Karpas-422 (cell line): ENCODE data around the gene CSNK1D. TPM values are rescaled to one million over a fixed set of nuclear protein-coding genes. Genes with fewer than 3 reads are reported as not detected.
A peak's percentile ranks its signal among the peaks of the same experiment; 100 is the strongest.

ENCODE experiments used
- DNase-seq: peaks from one replicate; pipeline ENCODE4 v3.0.0-alpha.2; 2015
- H2AFZ ChIP-seq: fragments of 200-600 bp; sonication (generic); 2 replicates; pipeline ENCODE4 v1.6.1; 2014; ENCODE audit warnings: antibody characterized with exemption, low read length, mixed read lengths
- H3K27ac ChIP-seq: fragments of 200-600 bp; sonication (generic); 2 replicates; pipeline ENCODE4 v1.5.1; 2014; ENCODE audit warnings: mild to moderate bottlenecking, low read length, moderate library complexity
- H3K27me3 ChIP-seq: fragments of 200-600 bp; sonication (generic); 2 replicates; pipeline ENCODE4 v1.6.1; 2014; ENCODE audit warnings: low read length, mixed read lengths
- H3K36me3 ChIP-seq: fragments of 200-600 bp; sonication (generic); 2 replicates; pipeline ENCODE4 v1.6.1; 2014; ENCODE audit warnings: low read length, mixed read lengths; ENCODE audit not compliant: insufficient read depth
- H3K4me1 ChIP-seq: fragments of 200-600 bp; sonication (generic); 2 replicates; pipeline ENCODE4 v1.6.1; 2014; ENCODE audit warnings: mild to moderate bottlenecking, low read length, mixed read lengths
- H3K4me2 ChIP-seq: fragments of 200-600 bp; sonication (generic); 2 replicates; pipeline ENCODE4 v1.6.1; 2014; ENCODE audit warnings: low read length, low read depth, mild to moderate bottlenecking; ENCODE audit not compliant: poor library complexity, severe bottlenecking
- H3K4me3 ChIP-seq: fragments of 200-600 bp; sonication (generic); 2 replicates; pipeline ENCODE4 v1.5.1; 2014; ENCODE audit warnings: mild to moderate bottlenecking, antibody characterized with exemption, low read length, mixed read lengths
- H3K79me2 ChIP-seq: fragments of 200-600 bp; sonication (generic); 2 replicates; pipeline ENCODE4 v1.6.1; 2014; ENCODE audit warnings: mild to moderate bottlenecking, low read length, mixed read lengths
- H3K9ac ChIP-seq: fragments of 200-600 bp; sonication (generic); 2 replicates; pipeline ENCODE4 v1.6.0; 2014; ENCODE audit warnings: low read length
- H3K9me2 ChIP-seq: fragments of 200-600 bp; sonication (generic), shearing (Covaris generic); replicated peaks from 2 replicates; pipeline ENCODE4 v1.6.0; 2014; ENCODE audit warnings: mild to moderate bottlenecking, low read length, moderate library complexity; ENCODE audit not compliant: insufficient read depth
- H3K9me3 ChIP-seq: fragments of 300-700, 200-600 bp; sonication (generic); 2 replicates; pipeline ENCODE4 v1.6.1; 2014; ENCODE audit warnings: low read length, mixed read lengths
- H4K20me1 ChIP-seq: fragments of 200-600 bp; sonication (generic); 2 replicates; pipeline ENCODE4 v1.6.1; 2014; ENCODE audit warnings: mild to moderate bottlenecking, antibody characterized with exemption, low read length, low read depth; ENCODE audit not compliant: insufficient read depth
- total RNA-seq: library from RNA; depleted of rRNA; stranded (reverse); fragments of >200 nt; shearing (Covaris generic); gene quantifications from 2 replicates; pipeline ENCODE4 v1.2.3, GENCODE V29; 2014; ENCODE audit warnings: low replicate concordance

The CSNK1D gene
- total RNA-seq, 1 experiment from 2014 or later: 30.6 TPM

DNA sequence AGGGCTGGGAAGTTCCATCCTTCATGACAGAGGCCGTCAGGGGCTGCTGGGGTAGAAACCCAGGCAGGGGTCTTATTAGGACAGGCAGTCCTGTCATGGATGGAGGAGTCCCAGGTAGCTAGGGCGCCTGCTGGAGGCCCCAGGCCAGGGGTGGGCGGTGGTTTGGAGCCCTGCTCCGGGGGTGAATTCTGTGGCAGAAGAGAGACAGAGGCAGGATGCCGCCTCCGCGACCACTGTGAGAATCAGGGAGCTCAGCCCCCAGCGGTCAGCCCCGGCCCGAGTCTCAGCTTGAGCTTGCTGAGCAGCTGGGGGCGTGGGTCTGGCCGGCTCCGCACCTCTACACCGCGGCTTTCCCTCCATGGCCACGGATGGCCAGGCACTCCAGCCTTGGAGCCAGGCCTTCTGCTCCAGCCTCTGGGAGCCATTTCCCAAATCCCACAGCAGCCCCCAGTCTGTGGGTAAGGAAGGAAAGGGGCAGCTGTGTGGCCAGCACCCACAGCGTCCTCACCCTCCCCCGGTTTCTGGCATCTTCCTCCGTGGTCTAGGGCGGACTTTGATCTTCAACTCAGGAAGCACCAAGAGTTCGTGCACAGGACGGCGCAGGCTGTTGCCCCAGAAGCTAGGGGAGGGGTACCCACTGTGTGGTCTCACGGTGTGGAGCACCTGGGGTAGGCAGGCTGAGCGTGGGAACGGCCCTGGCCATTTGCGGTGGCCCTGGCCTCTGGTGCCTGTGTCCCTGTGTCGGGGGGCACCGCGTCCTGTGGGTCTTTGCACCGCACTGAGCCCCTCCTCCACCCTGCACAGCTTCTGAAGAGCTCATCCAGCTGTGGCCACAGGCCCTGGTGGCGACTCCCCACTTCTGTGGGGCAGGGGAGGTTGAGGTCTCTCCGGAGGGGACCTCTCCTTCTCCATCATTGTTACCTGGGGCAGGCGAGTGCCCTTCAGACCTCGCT is 29.8 kb upstream of the CSNK1D start:
- H4K20me1 ChIP-seq: no peaks in the 10 kb centered on the region
- H3K79me2 ChIP-seq: no peaks in the 10 kb centered on the region
- H3K9ac ChIP-seq: no peak overlapping the region
- H3K27me3 ChIP-seq: no peaks in the 10 kb centered on the region
- H3K4me2 ChIP-seq: no peak overlapping the region
- no peak overlapping the region for H2AFZ ChIP-seq
- H3K36me3 ChIP-seq: no peaks in the 10 kb centered on the region
- no peaks in the 10 kb centered on the region for H3K9me3 ChIP-seq
- H3K27ac ChIP-seq: no peak overlapping the region
- H3K4me1 ChIP-seq: peaks cover 8% of the 10 kb centered on the region
- no peak for DNase-seq
- H3K9me2 ChIP-seq: no peaks in the 10 kb centered on the region
- no peak overlapping the region for H3K4me3 ChIP-seq

DNA sequence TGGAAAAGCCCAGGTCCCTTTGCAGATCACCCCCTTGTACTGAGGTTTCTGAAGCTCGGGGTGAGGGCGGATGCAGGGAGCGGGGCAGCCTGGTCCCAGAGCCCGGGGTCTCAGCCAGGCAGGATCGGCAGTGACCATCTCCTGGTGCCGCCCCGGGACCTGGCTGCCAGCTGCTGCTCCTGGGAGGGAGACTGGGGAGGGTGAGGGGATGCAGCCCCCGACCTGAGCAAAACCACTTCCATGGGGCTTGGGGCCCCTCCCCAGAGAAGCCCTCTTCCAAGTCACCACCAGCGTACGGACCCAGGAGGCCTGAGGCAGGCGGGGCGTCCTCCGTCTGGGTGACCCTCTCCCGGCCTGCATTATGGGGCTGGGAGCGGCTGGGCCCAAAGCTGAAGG is 29.1 kb upstream of the CSNK1D start:
- Histone ChIP-seq H3K36me3 (no peaks in the 10 kb centered on the region), H3K27me3 (no peaks in the 10 kb centered on the region), H2AFZ (no peak overlapping the region), H3K79me2 (no peaks in the 10 kb centered on the region), H3K4me2 (no peak overlapping the region), H3K27ac (no peak overlapping the region), H3K9ac (no peak overlapping the region), H3K9me3 (no peaks in the 10 kb centered on the region), H3K4me1 (peaks cover 15% of the 10 kb centered on the region), H3K9me2 (no peaks in the 10 kb centered on the region), H3K4me3 (no peak overlapping the region), H4K20me1 (no peaks in the 10 kb centered on the region)
- DNase-seq: no peak

DNA sequence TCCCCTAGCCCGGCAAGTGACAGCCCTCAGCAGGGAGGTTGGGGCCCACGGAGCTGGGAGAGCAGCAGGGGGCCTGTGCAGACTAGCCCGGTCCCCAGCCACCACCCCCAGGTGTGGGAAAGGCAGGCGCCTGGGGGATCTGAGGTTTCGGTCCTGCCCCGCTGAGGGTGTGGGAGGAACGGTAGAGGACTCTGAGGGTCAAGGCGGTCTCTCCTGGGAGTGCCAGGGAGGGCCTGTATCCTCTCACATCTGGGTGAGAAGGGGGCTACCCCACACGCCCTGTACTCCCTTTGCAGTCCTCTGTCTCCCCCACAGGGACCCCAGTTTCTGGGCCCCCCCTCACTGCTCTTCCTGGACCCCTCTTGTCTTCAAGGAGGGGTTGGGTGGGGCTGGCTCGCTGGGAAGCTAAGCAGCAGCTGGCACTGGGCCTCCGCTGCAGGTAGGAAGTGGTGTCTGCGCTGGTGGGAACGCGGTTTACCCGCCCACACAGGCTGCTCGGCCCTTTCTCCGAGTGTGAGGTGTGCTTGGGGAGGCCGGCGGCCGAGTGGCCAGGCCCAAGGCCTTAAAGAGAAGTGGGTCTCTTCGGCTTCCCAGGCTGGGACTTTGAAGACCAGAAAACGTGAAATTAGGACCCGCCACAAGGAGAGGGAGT is 28.5 kb upstream of the CSNK1D start:
- H3K36me3 ChIP-seq: no peaks in the 10 kb centered on the region
- H3K79me2 ChIP-seq: no peaks in the 10 kb centered on the region
- no peak overlapping the region for H3K4me2 ChIP-seq
- DNase-seq: no peak
- H3K9me2 ChIP-seq: no peaks in the 10 kb centered on the region
- H3K9me3 ChIP-seq: no peaks in the 10 kb centered on the region
- H3K27me3 ChIP-seq: no peaks in the 10 kb centered on the region
- H2AFZ ChIP-seq: no peak overlapping the region
- no peaks in the 10 kb centered on the region for H4K20me1 ChIP-seq
- H3K4me3 ChIP-seq: no peak overlapping the region
- no peak overlapping the region for H3K9ac ChIP-seq
- H3K4me1 ChIP-seq: peaks cover 20% of the 10 kb centered on the region
- H3K27ac ChIP-seq: no peak overlapping the region

DNA sequence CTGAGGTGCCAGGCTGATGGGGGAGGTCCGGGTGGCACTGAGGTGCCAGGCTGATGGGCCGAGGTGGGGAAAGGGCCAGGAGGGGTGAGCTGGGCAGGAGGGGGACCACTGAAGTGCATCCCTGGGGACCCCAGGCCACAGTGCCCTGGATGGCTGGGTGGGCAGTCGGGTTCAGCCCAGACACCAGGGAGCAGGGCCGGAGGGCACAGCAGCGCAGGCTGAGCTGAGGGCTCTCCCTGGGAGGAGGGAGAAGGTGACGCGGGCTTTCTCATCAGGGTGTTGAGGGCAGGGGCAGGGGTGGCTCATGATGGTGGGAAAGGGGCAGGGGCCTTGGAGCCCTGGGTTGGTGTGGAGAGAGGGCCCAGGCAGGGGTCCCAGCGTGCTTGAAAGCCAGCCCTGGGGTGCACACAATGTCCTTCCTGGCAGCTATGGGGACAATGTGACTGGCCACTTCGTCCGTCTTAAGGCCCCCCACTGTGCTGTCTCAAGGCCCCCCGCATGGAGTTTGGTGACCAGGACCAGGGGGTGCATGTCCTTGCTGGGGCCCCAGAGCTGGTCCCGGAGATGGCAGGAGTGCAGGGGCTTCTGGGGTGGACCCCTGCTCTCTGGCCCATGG is 27.9 kb upstream of the CSNK1D start:
- no peaks in the 10 kb centered on the region for H3K79me2 ChIP-seq
- H3K9me3 ChIP-seq: no peaks in the 10 kb centered on the region
- no peak for DNase-seq
- 0 out of 2 replicates have a peak overlapping the region, but pooled peaks have one; percentile 16 for H3K9ac ChIP-seq
- H3K4me3 ChIP-seq: no peak overlapping the region
- H3K9me2 ChIP-seq: no peaks in the 10 kb centered on the region
- no peaks in the 10 kb centered on the region for H4K20me1 ChIP-seq
- no peak overlapping the region for H3K27ac ChIP-seq
- no peaks in the 10 kb centered on the region for H3K27me3 ChIP-seq
- peaks cover 27% of the 10 kb centered on the region for H3K4me1 ChIP-seq
- no peak overlapping the region for H3K4me2 ChIP-seq
- H2AFZ ChIP-seq: no peak overlapping the region
- no peaks in the 10 kb centered on the region for H3K36me3 ChIP-seq

DNA sequence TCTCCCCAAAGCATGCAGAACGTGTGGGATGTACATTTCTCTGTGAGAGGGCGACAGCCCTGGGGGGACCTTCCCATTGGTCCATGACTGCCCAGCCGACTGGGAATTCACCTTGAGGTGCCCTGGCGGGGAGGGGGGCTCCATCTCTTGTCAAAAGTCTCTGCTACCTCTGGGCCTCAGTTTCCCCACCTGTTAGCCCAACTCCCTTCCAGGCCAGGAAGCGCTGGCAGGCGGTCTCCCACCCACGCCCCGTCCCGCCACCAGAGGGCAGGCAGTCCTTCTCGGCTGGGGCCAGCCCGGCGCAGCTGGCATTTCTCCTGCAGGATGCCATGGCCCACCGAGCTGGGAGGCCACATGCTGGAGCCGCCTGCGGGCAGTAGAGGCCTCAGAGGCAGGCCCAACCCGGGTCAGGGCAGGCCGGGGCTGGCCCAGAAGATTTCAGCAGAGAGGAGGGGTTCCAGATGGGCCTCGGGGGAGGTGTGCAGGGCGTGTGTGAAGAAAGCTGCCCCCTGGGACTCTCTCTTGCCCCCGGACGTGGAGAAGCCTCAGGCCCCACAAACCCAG is 27.3 kb upstream of the CSNK1D start:
- H3K27me3 ChIP-seq: no peaks in the 10 kb centered on the region
- H3K4me2 ChIP-seq: no peak overlapping the region
- no peaks in the 10 kb centered on the region for H3K9me2 ChIP-seq
- peaks cover 28% of the 10 kb centered on the region for H3K4me1 ChIP-seq
- no peaks in the 10 kb centered on the region for H3K9me3 ChIP-seq
- H2AFZ ChIP-seq: no peak overlapping the region
- no peaks in the 10 kb centered on the region for H4K20me1 ChIP-seq
- H3K9ac ChIP-seq: 0 out of 2 replicates have a peak overlapping the region, but pooled peaks have one; percentile 16
- DNase-seq: peak; percentile 77
- no peaks in the 10 kb centered on the region for H3K36me3 ChIP-seq
- no peak overlapping the region for H3K4me3 ChIP-seq
- H3K27ac ChIP-seq: no peak overlapping the region
- H3K79me2 ChIP-seq: no peaks in the 10 kb centered on the region

DNA sequence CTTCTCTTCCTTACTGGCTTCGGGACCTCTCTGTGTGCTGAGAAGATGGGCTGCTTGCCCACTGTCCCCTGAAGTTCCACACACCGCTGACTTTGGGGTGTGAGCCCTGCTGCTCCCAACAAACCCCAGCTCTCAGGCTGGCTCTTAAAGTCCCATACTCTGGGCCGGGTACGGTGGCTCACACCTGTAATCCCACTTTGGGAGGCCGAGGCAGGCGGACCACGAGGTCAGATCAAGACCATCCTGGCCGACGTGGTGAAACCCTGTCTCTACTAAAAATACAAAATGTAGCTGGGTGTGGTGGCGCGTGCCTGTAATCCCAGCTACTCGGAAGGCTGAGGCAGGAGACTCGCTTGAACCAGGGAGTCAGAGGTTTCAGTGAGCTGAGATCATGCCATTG is 26.7 kb upstream of the CSNK1D start:
- no peak overlapping the region for H3K4me3 ChIP-seq
- H3K79me2 ChIP-seq: no peaks in the 10 kb centered on the region
- H3K27me3 ChIP-seq: no peaks in the 10 kb centered on the region
- no peak overlapping the region for H3K4me2 ChIP-seq
- H4K20me1 ChIP-seq: no peaks in the 10 kb centered on the region
- no peak overlapping the region for H3K27ac ChIP-seq
- H3K9me3 ChIP-seq: no peaks in the 10 kb centered on the region
- H3K9ac ChIP-seq: no peak overlapping the region
- H2AFZ ChIP-seq: no peak overlapping the region
- H3K4me1 ChIP-seq: peaks cover 28% of the 10 kb centered on the region
- no peak for DNase-seq
- H3K9me2 ChIP-seq: no peaks in the 10 kb centered on the region
- H3K36me3 ChIP-seq: no peaks in the 10 kb centered on the region

DNA sequence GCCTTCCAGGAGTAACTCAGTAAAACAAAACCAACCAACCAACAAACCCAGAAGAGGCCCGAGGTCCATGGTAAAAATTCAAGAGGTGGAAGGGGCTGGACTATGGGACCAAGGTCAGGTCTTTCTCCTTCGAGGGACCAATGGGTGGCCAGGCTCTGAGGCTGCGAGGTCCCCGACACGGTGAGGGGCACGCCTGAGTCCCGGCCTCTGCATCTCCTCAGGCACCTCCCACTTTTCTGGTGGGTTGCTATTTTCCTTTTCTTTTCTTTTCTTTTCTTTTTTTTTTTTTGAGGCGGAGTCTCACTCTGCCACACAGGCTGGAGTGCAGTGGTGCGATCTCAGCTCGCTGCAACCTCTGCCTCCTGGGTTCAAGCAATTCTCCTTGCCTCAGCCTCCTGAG is 26.0 kb upstream of the CSNK1D start:
- no peak overlapping the region for H3K4me3 ChIP-seq
- peaks cover 28% of the 10 kb centered on the region for H3K4me1 ChIP-seq

More for the DNA sequence above, 26.0 kb upstream of the CSNK1D start:
- no peak overlapping the region for H3K27ac ChIP-seq
- no peak overlapping the region for H2AFZ ChIP-seq
- no peaks in the 10 kb centered on the region for H3K36me3 ChIP-seq
- no peaks in the 10 kb centered on the region for H3K9me2 ChIP-seq
- no peak overlapping the region for H3K9ac ChIP-seq
- no peaks in the 10 kb centered on the region for H4K20me1 ChIP-seq
- H3K79me2 ChIP-seq: no peaks in the 10 kb centered on the region
- no peak for DNase-seq
- no peaks in the 10 kb centered on the region for H3K27me3 ChIP-seq
- H3K4me2 ChIP-seq: no peak overlapping the region
- no peaks in the 10 kb centered on the region for H3K9me3 ChIP-seq
